GM23338 (cell line): Measurements from ENCODE around the gene ABCA1. TPM values are rescaled to one million over a fixed set of nuclear protein-coding genes. Genes with fewer than 3 reads are reported as not detected.

ENCODE experiments used
- JUNB ChIP-seq: IDR thresholded peaks from one replicate; pipeline ENCODE4 v1.6.1; 2016; ENCODE audit warnings: antibody characterized with exemption; ENCODE audit not compliant: unreplicated experiment
- POLR2AphosphoS5 ChIP-seq: IDR thresholded peaks from 2 replicates; pipeline ENCODE4 v1.6.1; 2016; ENCODE audit warnings: antibody characterized with exemption, low read depth
- ZNF114 ChIP-seq: fragments of 250-450 bp; sonication (Bioruptor Pico); IDR thresholded peaks from 2 replicates; pipeline ENCODE4 v1.5.0; 2020; ENCODE audit warnings: mild to moderate bottlenecking, moderate library complexity
- ZNF331 ChIP-seq: fragments of 250-450 bp; sonication (Bioruptor Pico); IDR thresholded peaks from 2 replicates; pipeline ENCODE4 v1.5.0; 2020; ENCODE audit warnings: low read depth, mild to moderate bottlenecking, moderate library complexity
- polyA plus RNA-seq: library from polyadenylated mRNA; unstranded; fragments of >200 nt; fragmentation: Nextera tagmentation; extraction: Ambion mirVana; gene quantifications from 2 replicates; pipeline ENCODE4 v1.2.1, GENCODE V29; 2016
- total RNA-seq: library from RNA; depleted of rRNA; stranded (reverse); fragments of >200 nt; shearing (Covaris generic); gene quantifications from 2 replicates; pipeline ENCODE4 v1.2.3, GENCODE V29; 2014; rRNA removed
- TF ChIP-seq, protein P1 (sequence below): IDR thresholded peaks from one replicate; pipeline ENCODE4 v1.6.1; 2018; ENCODE audit warnings: antibody characterized with exemption; ENCODE audit not compliant: unreplicated experiment
- TF ChIP-seq, protein P2 (sequence below): IDR thresholded peaks from 2 replicates; pipeline ENCODE4 v1.6.1; 2016; ENCODE audit warnings: antibody characterized with exemption
- TF ChIP-seq, protein P3 (sequence below), 2 experiments: fragments of 200-600 bp in 1 of 2; sonication (generic) in 1 of 2; conservative IDR thresholded peaks; 2 replicates each; pipeline versions ENCODE4 v1.5.1 to v1.6.1; 2016 to 2017; ENCODE audit warnings: antibody characterized with exemption in 2 of 2, low read depth in 2 of 2, mild to moderate bottlenecking in 2 of 2, moderate library complexity in 1 of 2

The ABCA1 gene
- total and polyA plus RNA-seq, 2 experiments from 2014 or later, result 1.4 to 2.8 TPM

DNA sequence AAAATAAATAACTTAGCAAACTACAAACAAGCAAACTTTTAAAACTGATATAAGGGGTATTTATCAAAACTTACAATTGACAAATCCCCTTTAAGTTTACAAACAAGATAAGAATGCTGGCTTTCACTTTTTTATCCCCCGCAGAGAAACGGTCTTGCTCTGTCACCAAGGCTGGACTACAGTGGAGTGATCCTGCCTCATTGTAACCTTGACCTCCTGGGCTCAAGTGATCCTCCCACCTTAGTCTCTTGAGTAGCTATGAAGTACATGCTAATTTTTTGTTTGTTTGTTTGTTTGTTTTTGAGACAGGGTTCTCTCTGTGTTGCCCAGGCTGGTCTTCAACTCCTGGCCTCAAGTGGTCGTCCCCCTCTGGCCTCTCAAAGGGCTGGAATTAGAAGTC lies 189.5 kb downstream of the ABCA1 start (continued):
- TF ChIP-seq, protein P1, sequence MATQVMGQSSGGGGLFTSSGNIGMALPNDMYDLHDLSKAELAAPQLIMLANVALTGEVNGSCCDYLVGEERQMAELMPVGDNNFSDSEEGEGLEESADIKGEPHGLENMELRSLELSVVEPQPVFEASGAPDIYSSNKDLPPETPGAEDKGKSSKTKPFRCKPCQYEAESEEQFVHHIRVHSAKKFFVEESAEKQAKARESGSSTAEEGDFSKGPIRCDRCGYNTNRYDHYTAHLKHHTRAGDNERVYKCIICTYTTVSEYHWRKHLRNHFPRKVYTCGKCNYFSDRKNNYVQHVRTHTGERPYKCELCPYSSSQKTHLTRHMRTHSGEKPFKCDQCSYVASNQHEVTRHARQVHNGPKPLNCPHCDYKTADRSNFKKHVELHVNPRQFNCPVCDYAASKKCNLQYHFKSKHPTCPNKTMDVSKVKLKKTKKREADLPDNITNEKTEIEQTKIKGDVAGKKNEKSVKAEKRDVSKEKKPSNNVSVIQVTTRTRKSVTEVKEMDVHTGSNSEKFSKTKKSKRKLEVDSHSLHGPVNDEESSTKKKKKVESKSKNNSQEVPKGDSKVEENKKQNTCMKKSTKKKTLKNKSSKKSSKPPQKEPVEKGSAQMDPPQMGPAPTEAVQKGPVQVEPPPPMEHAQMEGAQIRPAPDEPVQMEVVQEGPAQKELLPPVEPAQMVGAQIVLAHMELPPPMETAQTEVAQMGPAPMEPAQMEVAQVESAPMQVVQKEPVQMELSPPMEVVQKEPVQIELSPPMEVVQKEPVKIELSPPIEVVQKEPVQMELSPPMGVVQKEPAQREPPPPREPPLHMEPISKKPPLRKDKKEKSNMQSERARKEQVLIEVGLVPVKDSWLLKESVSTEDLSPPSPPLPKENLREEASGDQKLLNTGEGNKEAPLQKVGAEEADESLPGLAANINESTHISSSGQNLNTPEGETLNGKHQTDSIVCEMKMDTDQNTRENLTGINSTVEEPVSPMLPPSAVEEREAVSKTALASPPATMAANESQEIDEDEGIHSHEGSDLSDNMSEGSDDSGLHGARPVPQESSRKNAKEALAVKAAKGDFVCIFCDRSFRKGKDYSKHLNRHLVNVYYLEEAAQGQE, result no peak
- TF ChIP-seq, protein P2, sequence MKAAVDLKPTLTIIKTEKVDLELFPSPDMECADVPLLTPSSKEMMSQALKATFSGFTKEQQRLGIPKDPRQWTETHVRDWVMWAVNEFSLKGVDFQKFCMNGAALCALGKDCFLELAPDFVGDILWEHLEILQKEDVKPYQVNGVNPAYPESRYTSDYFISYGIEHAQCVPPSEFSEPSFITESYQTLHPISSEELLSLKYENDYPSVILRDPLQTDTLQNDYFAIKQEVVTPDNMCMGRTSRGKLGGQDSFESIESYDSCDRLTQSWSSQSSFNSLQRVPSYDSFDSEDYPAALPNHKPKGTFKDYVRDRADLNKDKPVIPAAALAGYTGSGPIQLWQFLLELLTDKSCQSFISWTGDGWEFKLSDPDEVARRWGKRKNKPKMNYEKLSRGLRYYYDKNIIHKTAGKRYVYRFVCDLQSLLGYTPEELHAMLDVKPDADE, result no peak
- TF ChIP-seq JUNB (no peak), ZNF331 (CRISPR knock-in tag) (no peak), ZNF114 (CRISPR knock-in tag) (no peak), POLR2AphosphoS5 (no peak)
- TF ChIP-seq, protein P3, sequence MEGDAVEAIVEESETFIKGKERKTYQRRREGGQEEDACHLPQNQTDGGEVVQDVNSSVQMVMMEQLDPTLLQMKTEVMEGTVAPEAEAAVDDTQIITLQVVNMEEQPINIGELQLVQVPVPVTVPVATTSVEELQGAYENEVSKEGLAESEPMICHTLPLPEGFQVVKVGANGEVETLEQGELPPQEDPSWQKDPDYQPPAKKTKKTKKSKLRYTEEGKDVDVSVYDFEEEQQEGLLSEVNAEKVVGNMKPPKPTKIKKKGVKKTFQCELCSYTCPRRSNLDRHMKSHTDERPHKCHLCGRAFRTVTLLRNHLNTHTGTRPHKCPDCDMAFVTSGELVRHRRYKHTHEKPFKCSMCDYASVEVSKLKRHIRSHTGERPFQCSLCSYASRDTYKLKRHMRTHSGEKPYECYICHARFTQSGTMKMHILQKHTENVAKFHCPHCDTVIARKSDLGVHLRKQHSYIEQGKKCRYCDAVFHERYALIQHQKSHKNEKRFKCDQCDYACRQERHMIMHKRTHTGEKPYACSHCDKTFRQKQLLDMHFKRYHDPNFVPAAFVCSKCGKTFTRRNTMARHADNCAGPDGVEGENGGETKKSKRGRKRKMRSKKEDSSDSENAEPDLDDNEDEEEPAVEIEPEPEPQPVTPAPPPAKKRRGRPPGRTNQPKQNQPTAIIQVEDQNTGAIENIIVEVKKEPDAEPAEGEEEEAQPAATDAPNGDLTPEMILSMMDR (conservative IDR thresholded peaks at IDR 0.05; ENCODE audit: low read depth in 2 of 2), result no peak

Other genes starting within 250 kb of the ABCA1 start
- not detected in 2 replicates for gene OR13D1, start 233.6 kb downstream of the ABCA1 start, total RNA-seq
- not detected in 2 replicates for gene OR13D1, start 233.6 kb downstream of the ABCA1 start, polyA plus RNA-seq
- 9.6 and 12.7 TPM in 2 replicates for gene NIPSNAP3A, start 180.5 kb downstream of the ABCA1 start, total RNA-seq
- 11.1 and 13.0 TPM in 2 replicates for gene NIPSNAP3A, start 180.5 kb downstream of the ABCA1 start, polyA plus RNA-seq
- gene NIPSNAP3B, start 164.0 kb downstream of the ABCA1 start, total RNA-seq, result 0.47 and 0.63 TPM in 2 replicates
- 1.0 and 1.4 TPM in 2 replicates for gene NIPSNAP3B, start 164.0 kb downstream of the ABCA1 start, polyA plus RNA-seq